Endothelial cell of umbilical vein (primary cell): ENCODE results near the gene TSPEAR. TPM values are rescaled to one million over a fixed set of nuclear protein-coding genes. Genes with fewer than 3 reads are reported as not detected.

ENCODE experiments used
- BruUV-seq: library from RNA; stranded (reverse); fragments of 400-500 nt; replicated peaks from 2 replicates; lab custom pipeline; 2021; lab: Mats Ljungman, UMichigan
- CTCF ChIA-PET: fragments of 300-600, 350-600 bp; sonication (Branson Sonifier 250); formaldehyde crosslinking; loops from one replicate; lab custom pipeline; 2021; ENCODE audit warnings: antibody characterized with exemption, inconsistent platforms; lab: Charles Lee
- POLR2A ChIA-PET: fragments of 300-600, 350-600 bp; sonication (Branson Sonifier 250); formaldehyde crosslinking; loops from one replicate; lab custom pipeline; 2021; ENCODE audit warnings: antibody characterized with exemption, inconsistent platforms; lab: Charles Lee
- DNase-seq: peaks from one replicate; pipeline ENCODE4 v3.0.0-alpha.2; 2011; ENCODE audit warnings: low read depth, low spot score
- FAIRE-seq: peaks from 2 replicates; lab custom pipeline; 2011; peaks lifted over from hg19 to GRCh38; lab: Jason Lieb, UNC
- H2AFZ ChIP-seq: 2 replicates; pipeline ENCODE4 v1.6.0; 2012; ENCODE audit warnings: low read depth, low read length, control low read depth, inconsistent platforms
- H3K27ac ChIP-seq: 2 replicates; pipeline ENCODE4 v1.5.1; 2011; ENCODE audit warnings: low read depth, mild to moderate bottlenecking, control low read depth, low read length, moderate library complexity; ENCODE audit not compliant: insufficient read depth
- H3K27me3 ChIP-seq, 2 experiments: 2 replicates each; pipeline versions ENCODE4 v1.6.0 to v1.6.1; 2011; ENCODE audit warnings: low read length in 2 of 2, mixed read lengths in 1 of 2; ENCODE audit not compliant: control insufficient read depth in 2 of 2, insufficient read depth in 2 of 2
- H3K36me3 ChIP-seq, 2 experiments: 2 replicates in 1 of 2; 3 replicates in 1 of 2; pipeline ENCODE4 v1.5.1; 2011; ENCODE audit warnings: low read length in 2 of 2, mild to moderate bottlenecking in 1 of 2, moderate library complexity in 1 of 2; ENCODE audit not compliant: control insufficient read depth in 2 of 2, insufficient read depth in 2 of 2; ENCODE audit errors: extremely low read depth in 1 of 2
- H3K4me1 ChIP-seq: 3 replicates; pipeline ENCODE4 v1.5.1; 2011; ENCODE audit warnings: mild to moderate bottlenecking, low read length; ENCODE audit not compliant: control insufficient read depth, insufficient read depth; ENCODE audit errors: extremely low read depth
- H3K4me2 ChIP-seq: 2 replicates; pipeline ENCODE4 v1.6.1; 2011; ENCODE audit warnings: low read length, control low read depth, mixed read lengths; ENCODE audit not compliant: insufficient read depth
- H3K4me3 ChIP-seq, 3 experiments: fragments of 200-600 bp in 1 of 3; sonication (generic), shearing (Covaris generic) in 1 of 3; replicated peaks in 1 of 3; 2 replicates each; pipeline ENCODE4 v1.5.1; 2011 to 2016; ENCODE audit warnings: control low read depth in 3 of 3, low read length in 3 of 3, mild to moderate bottlenecking in 2 of 3, inconsistent platforms in 1 of 3, low read depth in 1 of 3, moderate library complexity in 1 of 3; ENCODE audit not compliant: insufficient read depth in 1 of 3
- H3K79me2 ChIP-seq: 2 replicates; pipeline ENCODE4 v1.6.0; 2012; ENCODE audit warnings: low read length, inconsistent platforms; ENCODE audit not compliant: control insufficient read depth, insufficient read depth
- H3K9ac ChIP-seq: replicated peaks from 2 replicates; pipeline ENCODE3; 2011; ENCODE audit warnings: low read length, control low read depth; ENCODE audit not compliant: insufficient read depth; ENCODE audit errors: extremely low read depth
- H3K9me1 ChIP-seq: replicated peaks from 3 replicates; pipeline ENCODE4 v1.6.0; 2011; ENCODE audit warnings: mild to moderate bottlenecking, low read length; ENCODE audit not compliant: control insufficient read depth, insufficient read depth; ENCODE audit errors: extremely low read depth
- H3K9me3 ChIP-seq: replicated peaks from 2 replicates; pipeline ENCODE4 v1.5.1; 2012; ENCODE audit warnings: low read length, inconsistent platforms; ENCODE audit not compliant: control insufficient read depth, insufficient read depth
- H4K20me1 ChIP-seq: replicated peaks from 2 replicates; pipeline ENCODE3; 2011; ENCODE audit warnings: mild to moderate bottlenecking, low read length; ENCODE audit not compliant: control insufficient read depth, insufficient read depth; ENCODE audit errors: extremely low read depth
- EZH2 ChIP-seq: IDR thresholded peaks from 2 replicates; pipeline ENCODE4 v1.6.1; 2012; ENCODE audit warnings: borderline replicate concordance, low read depth, mild to moderate bottlenecking, moderate library complexity, low read length, inconsistent platforms; ENCODE audit not compliant: severe bottlenecking
- FOS ChIP-seq: IDR thresholded peaks from 2 replicates; pipeline ENCODE4 v1.6.1; 2011; ENCODE audit warnings: mild to moderate bottlenecking, low read length, moderate library complexity, borderline replicate concordance; ENCODE audit not compliant: insufficient read depth
- GATA2 ChIP-seq: IDR thresholded peaks from 2 replicates; pipeline ENCODE4 v1.7.0; 2011; ENCODE audit warnings: low read depth, mild to moderate bottlenecking, moderate library complexity, mixed read lengths, low read length; ENCODE audit not compliant: insufficient read length, insufficient read depth
- JUN ChIP-seq: IDR thresholded peaks from 2 replicates; pipeline ENCODE4 v1.6.1; 2011; ENCODE audit warnings: borderline replicate concordance, low read depth; ENCODE audit not compliant: insufficient read length, insufficient read depth
- MYC ChIP-seq: IDR thresholded peaks from one replicate; pipeline ENCODE4 v1.6.1; 2011; ENCODE audit warnings: mild to moderate bottlenecking, low read depth, low read length
- POLR2A ChIP-seq: IDR thresholded peaks from 2 replicates; pipeline ENCODE4 v1.6.1; 2012; ENCODE audit warnings: low read depth, mild to moderate bottlenecking, control low read depth, low read length
- POLR2AphosphoS5 ChIP-seq: IDR thresholded peaks from 2 replicates; pipeline ENCODE4 v1.6.1; 2012; ENCODE audit warnings: low read depth, mild to moderate bottlenecking, control low read depth, low read length, moderate library complexity; ENCODE audit not compliant: insufficient read depth
- dilution Hi-C: fragments of 300-500 bp; cut with MboI; formaldehyde crosslinking; loops from one replicate; pipeline ENCODE4 v1.15.0; 2019; ENCODE audit warnings: low sequenced_read_pairs; ENCODE audit not compliant: extremely low pct_ligation_motif_present
- intact Hi-C: fragments of 100-400 bp; cut with micrococcal nuclease; formaldehyde crosslinking; loops from one replicate; pipeline ENCODE4 v1.10.0; 2022
- polyA plus RNA-seq, 4 experiments: library from polyadenylated mRNA; depleted of rRNA in 3 of 4; stranded (reverse) in 3 of 4; unstranded in 1 of 4; fragments of >200 nt; gene quantifications; 2 replicates each; pipeline versions ENCODE4 v1.2.1 to v1.2.3, GENCODE V29; 2011 to 2012; ENCODE audit warnings: missing spikeins in 1 of 4
- total RNA-seq: library from RNA; stranded (reverse); gene quantifications from 2 replicates; pipeline ENCODE4 v1.2.3, GENCODE V29; 2021
- TF ChIP-seq, protein P1 (sequence below): IDR thresholded peaks from 2 replicates; pipeline ENCODE4 v1.6.1; 2011; ENCODE audit not compliant: insufficient read depth, insufficient read length
- TF ChIP-seq, protein P2 (sequence below), 2 donors: IDR thresholded peaks; 1 replicate in 1 of 2; 2 replicates in 1 of 2; pipeline ENCODE4 v1.5.1; 2011; ENCODE audit warnings: low read length in 2 of 2, mild to moderate bottlenecking in 2 of 2, moderate library complexity in 2 of 2, control low read depth in 1 of 2, inconsistent platforms in 1 of 2, low read depth in 1 of 2; ENCODE audit not compliant: insufficient read depth in 1 of 2; ENCODE audit errors: extremely low read depth in 1 of 2

TSPEAR gene
- total and polyA plus RNA-seq, 2 donors (not counting 3 experiments of a cell fraction or from before 2014, with no cell fraction given), result 0.01 TPM; not detected in 1

DNA sequence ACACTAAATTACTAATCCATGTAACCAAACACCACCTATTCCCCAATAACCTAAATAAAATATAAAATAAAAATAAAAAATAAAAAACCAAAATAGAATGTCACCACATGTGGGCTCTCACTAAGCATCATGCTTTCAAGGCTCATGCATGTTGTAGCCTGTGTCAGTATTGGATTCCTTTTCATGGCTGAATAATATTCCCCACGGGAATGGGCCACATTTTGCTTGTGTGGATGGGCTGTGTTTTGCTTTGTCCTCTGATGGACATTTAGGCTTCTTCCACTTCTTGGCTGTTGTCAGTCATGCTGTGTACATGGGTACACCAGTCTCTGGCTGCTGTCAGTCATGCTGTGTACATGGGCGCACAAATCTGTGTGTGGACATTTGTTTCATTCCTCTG, 122.3 kb downstream of the TSPEAR start:
- Histone ChIP-seq H2AFZ (no peak overlapping the region), H3K9ac (no peak overlapping the region), H3K4me1 (no peaks in the 10 kb centered on the region), H4K20me1 (no peaks in the 10 kb centered on the region), H3K79me2 (no peaks in the 10 kb centered on the region), H3K36me3 (no peaks in the 10 kb centered on the region), H3K4me3 (no peak overlapping the region), H3K27ac (no peak overlapping the region), H3K4me2 (no peak overlapping the region), H3K9me3 (no peaks in the 10 kb centered on the region), H3K9me1 (no peaks in the 10 kb centered on the region), H3K27me3 (peaks cover 3 to 6% of the 10 kb centered on the region in 2 experiments)
- dilution Hi-C loops (no loop called here), intact Hi-C loops (no loop called here)
- DNase-seq (no peak), FAIRE-seq (no peak)
- BruUV-seq, result no TSS peak
- ChIA-PET POLR2A (no interaction called here), CTCF (no interaction called here)
- TF ChIP-seq POLR2AphosphoS5 (no peak), POLR2A (no peak), FOS (no peak), MYC (no peak), EZH2 (no peak), GATA2 (no peak), JUN (no peak)
- TF ChIP-seq, protein P1, sequence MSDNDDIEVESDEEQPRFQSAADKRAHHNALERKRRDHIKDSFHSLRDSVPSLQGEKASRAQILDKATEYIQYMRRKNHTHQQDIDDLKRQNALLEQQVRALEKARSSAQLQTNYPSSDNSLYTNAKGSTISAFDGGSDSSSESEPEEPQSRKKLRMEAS, result no peak
- TF ChIP-seq, protein P2, sequence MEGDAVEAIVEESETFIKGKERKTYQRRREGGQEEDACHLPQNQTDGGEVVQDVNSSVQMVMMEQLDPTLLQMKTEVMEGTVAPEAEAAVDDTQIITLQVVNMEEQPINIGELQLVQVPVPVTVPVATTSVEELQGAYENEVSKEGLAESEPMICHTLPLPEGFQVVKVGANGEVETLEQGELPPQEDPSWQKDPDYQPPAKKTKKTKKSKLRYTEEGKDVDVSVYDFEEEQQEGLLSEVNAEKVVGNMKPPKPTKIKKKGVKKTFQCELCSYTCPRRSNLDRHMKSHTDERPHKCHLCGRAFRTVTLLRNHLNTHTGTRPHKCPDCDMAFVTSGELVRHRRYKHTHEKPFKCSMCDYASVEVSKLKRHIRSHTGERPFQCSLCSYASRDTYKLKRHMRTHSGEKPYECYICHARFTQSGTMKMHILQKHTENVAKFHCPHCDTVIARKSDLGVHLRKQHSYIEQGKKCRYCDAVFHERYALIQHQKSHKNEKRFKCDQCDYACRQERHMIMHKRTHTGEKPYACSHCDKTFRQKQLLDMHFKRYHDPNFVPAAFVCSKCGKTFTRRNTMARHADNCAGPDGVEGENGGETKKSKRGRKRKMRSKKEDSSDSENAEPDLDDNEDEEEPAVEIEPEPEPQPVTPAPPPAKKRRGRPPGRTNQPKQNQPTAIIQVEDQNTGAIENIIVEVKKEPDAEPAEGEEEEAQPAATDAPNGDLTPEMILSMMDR (IDR thresholded peaks at IDR 0.05; ENCODE audit: extremely low read depth in 1 of 2, insufficient read depth in 1 of 2, low read depth in 1 of 2, low read length in 2 of 2), result no peak
